Neural progenitor cell (in vitro differentiated cells): ENCODE measurements around the gene TCF4. TPM values are rescaled to one million over a fixed set of nuclear protein-coding genes. Genes with fewer than 3 reads are reported as not detected.
A peak's percentile ranks its signal among the peaks of the same experiment; 100 is the strongest.

ENCODE experiments used
- DNase-seq: peaks from one replicate; pipeline ENCODE4 v3.0.0-alpha.2; 2016; ENCODE audit warnings: low spot score
- H2AFZ ChIP-seq: fragments of 200-600 bp; sonication (generic); replicated peaks from 2 replicates; pipeline ENCODE4 v1.6.1; 2016; ENCODE audit warnings: antibody characterized with exemption
- H3F3A ChIP-seq: fragments of 200-600 bp; sonication (generic); 2 replicates; pipeline ENCODE4 v1.6.1; 2016; ENCODE audit warnings: antibody characterized with exemption, low read depth
- H3K27ac ChIP-seq: fragments of 200-600 bp; sonication (generic); 2 replicates; pipeline ENCODE4 v1.5.1; 2016; ENCODE audit warnings: mild to moderate bottlenecking
- H3K27me3 ChIP-seq: fragments of 200-600 bp; sonication (generic); 2 replicates; pipeline ENCODE4 v1.6.1; 2016; ENCODE audit warnings: mild to moderate bottlenecking, moderate library complexity
- H3K36me3 ChIP-seq: fragments of 200-600 bp; sonication (generic); 2 replicates; pipeline ENCODE4 v1.5.1; 2016
- H3K4me1 ChIP-seq: fragments of 200-600 bp; sonication (generic); 2 replicates; pipeline ENCODE4 v1.6.1; 2016; ENCODE audit warnings: mixed run types
- H3K4me2 ChIP-seq: fragments of 200-600 bp; sonication (generic); 2 replicates; pipeline ENCODE4 v1.6.1; 2016
- H3K4me3 ChIP-seq: fragments of 200-600 bp; sonication (generic); 2 replicates; pipeline ENCODE4 v1.5.1; 2016
- H3K79me2 ChIP-seq: fragments of 200-600 bp; sonication (generic); 2 replicates; pipeline ENCODE4 v1.6.1; 2016; ENCODE audit warnings: low read depth
- H3K9ac ChIP-seq: fragments of 200-600 bp; sonication (generic); 2 replicates; pipeline ENCODE4 v1.6.1; 2016
- H3K9me3 ChIP-seq: fragments of 200-600 bp; sonication (generic); 2 replicates; pipeline ENCODE4 v1.5.1; 2016; ENCODE audit warnings: low read depth
- H4K20me1 ChIP-seq: fragments of 200-600 bp; sonication (generic); 2 replicates; pipeline ENCODE4 v1.6.1; 2016; ENCODE audit warnings: low read depth
- H3K27ac Mint-ChIP-seq: 3 replicates; pipeline ENCODE4 v1.8.0; 2021; ENCODE audit warnings: mixed read lengths
- H3K27me3 Mint-ChIP-seq: 2 replicates; pipeline ENCODE4 v1.8.0; 2022; ENCODE audit warnings: low read depth, mild to moderate bottlenecking, inconsistent platforms, moderate library complexity, mixed read lengths; ENCODE audit not compliant: insufficient read depth
- H3K36me3 Mint-ChIP-seq: 3 replicates; pipeline ENCODE4 v1.8.0; 2021; ENCODE audit warnings: mixed read lengths
- H3K4me1 Mint-ChIP-seq: 3 replicates; pipeline ENCODE4 v1.8.0; 2021; ENCODE audit warnings: mixed read lengths
- H3K4me3 Mint-ChIP-seq: 3 replicates; pipeline ENCODE4 v1.8.0; 2021; ENCODE audit warnings: mild to moderate bottlenecking, moderate library complexity, mixed read lengths
- H3K9me3 Mint-ChIP-seq: 3 replicates; pipeline ENCODE4 v1.8.0; 2020; ENCODE audit warnings: mixed read lengths
- EZH2 ChIP-seq: fragments of 200-600 bp; sonication (generic); IDR thresholded peaks from 2 replicates; pipeline ENCODE4 v1.6.1; 2017; ENCODE audit warnings: antibody characterized with exemption, mild to moderate bottlenecking, moderate library complexity
- EZH2phosphoT487 ChIP-seq: fragments of 200-600 bp; sonication (generic); IDR thresholded peaks from 2 replicates; pipeline ENCODE4 v1.6.1; 2017; ENCODE audit warnings: antibody characterized with exemption
- total RNA-seq: library from RNA; depleted of rRNA; stranded (reverse); fragments of >200 nt; gene quantifications from 2 replicates; pipeline ENCODE4 v1.2.3, GENCODE V29; 2015; ENCODE audit warnings: low replicate concordance
- TF ChIP-seq, protein P1 (sequence below): fragments of 200-600 bp; sonication (generic); IDR thresholded peaks from 2 replicates; pipeline ENCODE4 v1.5.1; 2017; ENCODE audit warnings: antibody characterized with exemption, mild to moderate bottlenecking

The TCF4 gene
- total RNA-seq, 1 donor from 2014 or later: 161 TPM

DNA sequence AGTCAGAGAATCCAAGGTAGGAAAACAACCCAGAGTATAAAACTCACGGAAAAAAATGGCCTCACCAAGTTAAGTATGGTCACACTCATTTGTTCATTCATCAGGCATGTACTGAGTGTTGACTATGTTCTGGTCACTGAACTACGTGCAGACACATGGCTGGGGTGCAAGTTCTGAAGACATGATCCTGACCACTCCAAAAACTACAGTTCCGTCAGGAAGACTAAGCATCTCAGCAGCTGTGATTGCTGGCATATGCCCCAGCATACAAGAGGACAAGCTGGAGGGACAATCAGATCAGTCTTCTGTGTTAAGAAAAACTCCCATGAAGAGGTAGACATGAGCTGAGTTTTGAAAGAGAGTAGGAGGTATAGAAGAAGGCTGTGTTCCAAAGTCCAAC lies 72.8 kb downstream of the TCF4 start:
- TF ChIP-seq EZH2: no peak
- TF ChIP-seq, protein P1, sequence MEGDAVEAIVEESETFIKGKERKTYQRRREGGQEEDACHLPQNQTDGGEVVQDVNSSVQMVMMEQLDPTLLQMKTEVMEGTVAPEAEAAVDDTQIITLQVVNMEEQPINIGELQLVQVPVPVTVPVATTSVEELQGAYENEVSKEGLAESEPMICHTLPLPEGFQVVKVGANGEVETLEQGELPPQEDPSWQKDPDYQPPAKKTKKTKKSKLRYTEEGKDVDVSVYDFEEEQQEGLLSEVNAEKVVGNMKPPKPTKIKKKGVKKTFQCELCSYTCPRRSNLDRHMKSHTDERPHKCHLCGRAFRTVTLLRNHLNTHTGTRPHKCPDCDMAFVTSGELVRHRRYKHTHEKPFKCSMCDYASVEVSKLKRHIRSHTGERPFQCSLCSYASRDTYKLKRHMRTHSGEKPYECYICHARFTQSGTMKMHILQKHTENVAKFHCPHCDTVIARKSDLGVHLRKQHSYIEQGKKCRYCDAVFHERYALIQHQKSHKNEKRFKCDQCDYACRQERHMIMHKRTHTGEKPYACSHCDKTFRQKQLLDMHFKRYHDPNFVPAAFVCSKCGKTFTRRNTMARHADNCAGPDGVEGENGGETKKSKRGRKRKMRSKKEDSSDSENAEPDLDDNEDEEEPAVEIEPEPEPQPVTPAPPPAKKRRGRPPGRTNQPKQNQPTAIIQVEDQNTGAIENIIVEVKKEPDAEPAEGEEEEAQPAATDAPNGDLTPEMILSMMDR: no peak
- TF ChIP-seq EZH2phosphoT487: no peak

DNA sequence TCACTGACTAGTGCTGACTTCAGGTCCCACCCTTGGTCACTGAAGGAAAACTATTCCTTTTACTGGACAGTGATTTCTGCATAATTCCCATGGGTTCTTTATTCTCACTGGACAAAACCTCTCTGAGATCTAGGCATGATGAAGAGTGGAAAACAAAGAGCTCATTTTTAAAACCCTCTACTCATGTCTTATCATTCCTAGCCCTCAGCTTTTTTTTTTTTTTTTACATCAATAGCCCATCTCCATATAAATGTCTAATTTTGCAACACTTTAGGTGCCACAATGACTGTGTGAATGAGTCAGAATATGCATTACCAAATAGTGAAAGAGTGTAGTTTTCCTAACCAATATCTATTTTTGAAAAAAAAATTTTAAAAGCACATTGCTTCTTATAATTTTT lies 74.8 kb downstream of the TCF4 start:
- Histone ChIP-seq H3K27me3 (no peaks in the 10 kb centered on the region), H3K9ac (no peak overlapping the region), H4K20me1 (peaks cover 57% of the 10 kb centered on the region), H3K27ac (no peak overlapping the region), H2AFZ (no peak overlapping the region), H3K4me3 (no peak overlapping the region), H3K36me3 (peaks cover 6% of the 10 kb centered on the region), H3K79me2 (peaks cover 97% of the 10 kb centered on the region), H3K4me2 (no peak overlapping the region), H3K4me1 (peaks cover 15% of the 10 kb centered on the region), H3K9me3 (no peaks in the 10 kb centered on the region), H3F3A (no peaks in the 10 kb centered on the region)
- Mint-ChIP-seq H3K4me3 (no peak overlapping the region), H3K27ac (no peak overlapping the region), H3K36me3 (peaks cover 6% of the 10 kb centered on the region), H3K4me1 (peaks cover 27% of the 10 kb centered on the region), H3K9me3 (no peaks in the 10 kb centered on the region), H3K27me3 (no peaks in the 10 kb centered on the region)
- no peak for DNase-seq
- TF ChIP-seq EZH2phosphoT487: no peak
- TF ChIP-seq EZH2: no peak
- TF ChIP-seq, protein P1: no peak

More for the DNA sequence above, 72.8 kb downstream of the TCF4 start:
- Histone ChIP-seq H3K9ac (no peak overlapping the region), H3F3A (no peaks in the 10 kb centered on the region), H2AFZ (no peak overlapping the region), H3K4me3 (no peak overlapping the region), H3K27ac (no peak overlapping the region), H3K9me3 (no peaks in the 10 kb centered on the region), H3K27me3 (no peaks in the 10 kb centered on the region), H3K36me3 (peaks cover 6% of the 10 kb centered on the region), H3K4me2 (no peak overlapping the region), H3K79me2 (peaks cover 97% of the 10 kb centered on the region), H4K20me1 (peaks cover 67% of the 10 kb centered on the region), H3K4me1 (peaks cover 15% of the 10 kb centered on the region)
- no peak for DNase-seq
- Mint-ChIP-seq H3K36me3 (peaks cover 18% of the 10 kb centered on the region), H3K27me3 (no peaks in the 10 kb centered on the region), H3K27ac (no peak overlapping the region), H3K4me3 (no peak overlapping the region), H3K9me3 (no peaks in the 10 kb centered on the region), H3K4me1 (peaks cover 15% of the 10 kb centered on the region)

DNA sequence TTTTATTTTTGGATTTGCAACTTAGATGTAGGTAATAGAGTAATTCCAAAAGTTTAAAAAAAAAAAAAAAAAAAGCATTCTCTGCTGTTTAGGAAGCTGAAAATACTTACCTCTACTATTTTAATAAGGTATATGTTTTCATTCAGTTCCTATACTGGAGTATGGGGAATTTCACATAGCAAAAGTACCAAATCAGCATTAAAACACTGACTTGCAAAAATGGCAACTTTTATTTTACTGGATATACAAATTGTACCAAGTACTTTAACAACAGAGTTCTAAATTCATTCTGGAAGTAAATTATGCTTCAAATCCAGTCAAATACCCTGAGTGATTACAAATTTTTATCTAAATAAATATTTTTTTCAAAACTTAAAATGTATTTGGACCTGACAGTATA lies 76.7 kb downstream of the TCF4 start:
- H3K9me3 Mint-ChIP-seq: peaks cover 3% of the 10 kb centered on the region
- no peak overlapping the region for H2AFZ ChIP-seq
- H3K36me3 Mint-ChIP-seq: no peaks in the 10 kb centered on the region
- H4K20me1 ChIP-seq: peaks cover 46% of the 10 kb centered on the region
- no peak overlapping the region for H3K4me3 ChIP-seq
- H3K27me3 ChIP-seq: no peaks in the 10 kb centered on the region
- H3K4me1 ChIP-seq: peaks cover 15% of the 10 kb centered on the region
- no peak for DNase-seq
- no peak overlapping the region for H3K4me3 Mint-ChIP-seq
- H3K9ac ChIP-seq: no peak overlapping the region
- H3K27me3 Mint-ChIP-seq: no peaks in the 10 kb centered on the region
- H3K27ac Mint-ChIP-seq: no peak overlapping the region
- H3K27ac ChIP-seq: peak overlapping the region; percentile 39
- H3K79me2 ChIP-seq: peaks cover 97% of the 10 kb centered on the region
- TF ChIP-seq EZH2phosphoT487 (no peak), EZH2 (no peak)
- no peaks in the 10 kb centered on the region for H3F3A ChIP-seq
- no peak overlapping the region for H3K4me2 ChIP-seq
- peaks cover 29% of the 10 kb centered on the region for H3K4me1 Mint-ChIP-seq
- no peaks in the 10 kb centered on the region for H3K9me3 ChIP-seq
- no peaks in the 10 kb centered on the region for H3K36me3 ChIP-seq

DNA sequence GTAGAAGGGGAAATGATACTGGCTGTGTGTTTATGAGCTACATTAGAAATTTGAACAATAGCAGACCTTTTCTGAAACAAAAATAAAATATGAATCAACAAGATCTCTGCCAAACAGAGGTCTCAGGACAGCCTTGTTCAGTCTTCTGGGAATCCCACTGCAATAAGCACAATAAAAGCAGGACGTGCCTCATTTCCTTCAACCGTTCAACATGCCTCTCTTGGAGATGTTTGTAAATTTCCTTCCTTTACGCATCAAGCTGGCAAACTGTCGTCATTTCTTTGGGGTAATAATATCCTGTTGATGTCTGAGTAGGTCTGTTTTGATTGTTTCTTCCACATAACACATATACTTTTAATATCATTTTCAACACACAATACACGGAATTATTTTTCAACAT lies 77.2 kb downstream of the TCF4 start:
- Mint-ChIP-seq H3K9me3 (peaks cover 3% of the 10 kb centered on the region), H3K36me3 (no peaks in the 10 kb centered on the region), H3K4me3 (no peak overlapping the region), H3K27ac (peak overlapping the region; percentile 83), H3K27me3 (no peaks in the 10 kb centered on the region), H3K4me1 (peaks cover 29% of the 10 kb centered on the region)
- Histone ChIP-seq H4K20me1 (peaks cover 45% of the 10 kb centered on the region), H3K4me3 (no peak overlapping the region), H3F3A (no peaks in the 10 kb centered on the region), H3K36me3 (no peaks in the 10 kb centered on the region), H3K4me1 (peaks cover 15% of the 10 kb centered on the region), H3K9me3 (no peaks in the 10 kb centered on the region), H3K27ac (no peak overlapping the region), H3K9ac (no peak overlapping the region), H2AFZ (no peak overlapping the region), H3K27me3 (no peaks in the 10 kb centered on the region), H3K4me2 (no peak overlapping the region), H3K79me2 (peaks cover 97% of the 10 kb centered on the region)
- DNase-seq: no peak
- TF ChIP-seq EZH2 (no peak), EZH2phosphoT487 (no peak)
- TF ChIP-seq, protein P1: no peak
